GM23338 (cell line): Measurements from ENCODE around the gene MAP7D3. TPM values are rescaled to one million over a fixed set of nuclear protein-coding genes. Genes with fewer than 3 reads are reported as not detected.

Experiments used
- ATAC-seq: fragments of 200-7000 bp; cut with Tn5 transposase; 3 replicates; pipeline ENCODE4 v1.9.1; 2020
- DNase-seq: peaks from one replicate; pipeline ENCODE4 v3.0.0-alpha.2; 2015; ENCODE audit warnings: low spot score
- H2AFZ ChIP-seq: fragments of 200-600 bp; sonication (generic); 2 replicates; pipeline ENCODE4 v1.8.0; 2016; ENCODE audit warnings: antibody characterized with exemption, mild to moderate bottlenecking, moderate library complexity
- H3F3A ChIP-seq: fragments of 200-600 bp; sonication (generic); replicated peaks from 2 replicates; pipeline ENCODE4 v1.8.0; 2017; ENCODE audit warnings: antibody characterized with exemption, mixed run types, low read depth
- H3K27ac ChIP-seq: fragments of 200-600 bp; sonication (generic); 2 replicates; pipeline ENCODE4 v1.6.1; 2016; ENCODE audit warnings: low read depth
- H3K27me3 ChIP-seq: fragments of 200-600 bp; sonication (generic); 2 replicates; pipeline ENCODE4 v1.8.0; 2016; ENCODE audit warnings: mild to moderate bottlenecking, mixed run types, moderate library complexity; ENCODE audit not compliant: insufficient read depth
- H3K36me3 ChIP-seq: fragments of 200-600 bp; sonication (generic); 2 replicates; pipeline ENCODE4 v1.8.0; 2016; ENCODE audit warnings: mild to moderate bottlenecking; ENCODE audit not compliant: insufficient read depth
- H3K4me1 ChIP-seq: fragments of 200-600 bp; sonication (generic); 2 replicates; pipeline ENCODE4 v1.8.0; 2016; ENCODE audit warnings: mild to moderate bottlenecking, moderate library complexity; ENCODE audit not compliant: insufficient read depth
- H3K4me2 ChIP-seq: fragments of 200-600 bp; sonication (generic); 2 replicates; pipeline ENCODE4 v1.7.1; 2017; ENCODE audit warnings: mixed run types
- H3K4me3 ChIP-seq: fragments of 200-600 bp; sonication (generic); 2 replicates; pipeline ENCODE4 v1.6.1; 2016; ENCODE audit warnings: mixed run types
- H3K79me2 ChIP-seq: fragments of 200-600 bp; sonication (generic); replicated peaks from 2 replicates; pipeline ENCODE4 v1.8.0; 2017; ENCODE audit warnings: mild to moderate bottlenecking; ENCODE audit not compliant: insufficient read depth
- H3K9me2 ChIP-seq: fragments of 200-600 bp; sonication (generic); 2 replicates; pipeline ENCODE4 v1.8.0; 2017; ENCODE audit not compliant: insufficient read depth
- H4K20me1 ChIP-seq: fragments of 200-600 bp; sonication (generic); replicated peaks from 2 replicates; pipeline ENCODE4 v1.8.0; 2017; ENCODE audit warnings: mild to moderate bottlenecking; ENCODE audit not compliant: insufficient read depth
- H3K27ac Mint-ChIP-seq: 2 replicates; pipeline ENCODE4 v1.8.0; 2020; ENCODE audit warnings: inconsistent platforms, mild to moderate bottlenecking, moderate library complexity, mixed read lengths
- H3K27me3 Mint-ChIP-seq: 3 replicates; pipeline ENCODE4 v1.8.0; 2022; ENCODE audit warnings: low read depth, mild to moderate bottlenecking, moderate library complexity, mixed read lengths, inconsistent platforms; ENCODE audit not compliant: insufficient read depth, poor library complexity
- H3K36me3 Mint-ChIP-seq: 3 replicates; pipeline ENCODE4 v1.8.0; 2021; ENCODE audit warnings: low read depth, mild to moderate bottlenecking, inconsistent platforms, moderate library complexity, mixed read lengths
- H3K4me1 Mint-ChIP-seq: 3 replicates; pipeline ENCODE4 v1.8.0; 2020; ENCODE audit warnings: mild to moderate bottlenecking, inconsistent platforms, mixed read lengths
- H3K4me3 Mint-ChIP-seq: 3 replicates; pipeline ENCODE4 v1.8.0; 2021; ENCODE audit warnings: moderate library complexity, mild to moderate bottlenecking, inconsistent platforms, mixed read lengths
- H3K9me3 Mint-ChIP-seq: 3 replicates; pipeline ENCODE4 v1.8.0; 2020; ENCODE audit warnings: moderate library complexity, mild to moderate bottlenecking, inconsistent platforms, mixed read lengths
- CREB1 ChIP-seq: fragments of 250-450 bp; sonication (Bioruptor Pico); IDR thresholded peaks from 2 replicates; pipeline ENCODE4 v1.5.0; 2020; ENCODE audit warnings: low read depth, mild to moderate bottlenecking, moderate library complexity
- EZH2 ChIP-seq: fragments of 200-600 bp; sonication (generic); IDR thresholded peaks from one replicate; pipeline ENCODE4 v1.8.0; 2017; ENCODE audit warnings: antibody characterized with exemption, mild to moderate bottlenecking, low read depth; ENCODE audit not compliant: unreplicated experiment
- EZH2phosphoT487 ChIP-seq: fragments of 200-600 bp; sonication (generic); IDR thresholded peaks from one replicate; pipeline ENCODE4 v1.8.1; 2018; ENCODE audit warnings: antibody characterized with exemption; ENCODE audit not compliant: unreplicated experiment
- JUNB ChIP-seq: IDR thresholded peaks from one replicate; pipeline ENCODE4 v1.6.1; 2016; ENCODE audit warnings: antibody characterized with exemption; ENCODE audit not compliant: unreplicated experiment
- NANOG ChIP-seq: IDR thresholded peaks from 2 replicates; pipeline ENCODE4 v1.6.1; 2016; ENCODE audit warnings: antibody characterized with exemption, borderline replicate concordance
- POLR2AphosphoS5 ChIP-seq: IDR thresholded peaks from 2 replicates; pipeline ENCODE4 v1.6.1; 2016; ENCODE audit warnings: antibody characterized with exemption, low read depth
- STAT1 ChIP-seq: IDR thresholded peaks from one replicate; pipeline ENCODE4 v1.6.1; 2016; ENCODE audit warnings: antibody characterized with exemption; ENCODE audit not compliant: unreplicated experiment
- ZNF114 ChIP-seq: fragments of 250-450 bp; sonication (Bioruptor Pico); IDR thresholded peaks from 2 replicates; pipeline ENCODE4 v1.5.0; 2020; ENCODE audit warnings: mild to moderate bottlenecking, moderate library complexity
- ZNF331 ChIP-seq: fragments of 250-450 bp; sonication (Bioruptor Pico); IDR thresholded peaks from 2 replicates; pipeline ENCODE4 v1.5.0; 2020; ENCODE audit warnings: low read depth, mild to moderate bottlenecking, moderate library complexity
- polyA plus RNA-seq: library from polyadenylated mRNA; unstranded; fragments of >200 nt; fragmentation: Nextera tagmentation; extraction: Ambion mirVana; gene quantifications from 2 replicates; pipeline ENCODE4 v1.2.1, GENCODE V29; 2016
- total RNA-seq: library from RNA; depleted of rRNA; stranded (reverse); fragments of >200 nt; shearing (Covaris generic); gene quantifications from 2 replicates; pipeline ENCODE4 v1.2.3, GENCODE V29; 2014
- TF ChIP-seq, protein P1 (sequence below): fragments of 250-450 bp; sonication (Bioruptor Pico); IDR thresholded peaks from 2 replicates; pipeline ENCODE4 v1.5.0; 2020; ENCODE audit warnings: mild to moderate bottlenecking, moderate library complexity
- TF ChIP-seq, protein P2 (sequence below): IDR thresholded peaks from one replicate; pipeline ENCODE4 v1.6.1; 2018; ENCODE audit warnings: antibody characterized with exemption; ENCODE audit not compliant: unreplicated experiment
- TF ChIP-seq, protein P3 (sequence below): IDR thresholded peaks from 2 replicates; pipeline ENCODE4 v1.6.1; 2016; ENCODE audit warnings: antibody characterized with exemption
- TF ChIP-seq, protein P4 (sequence below), 2 experiments: fragments of 200-600 bp in 1 of 2; sonication (generic) in 1 of 2; conservative IDR thresholded peaks; 2 replicates each; pipeline versions ENCODE4 v1.5.1 to v1.6.1; 2016 to 2017; ENCODE audit warnings: antibody characterized with exemption in 2 of 2, low read depth in 2 of 2, mild to moderate bottlenecking in 2 of 2, moderate library complexity in 1 of 2

MAP7D3 gene
- total and polyA plus RNA-seq, 2 experiments from 2014 or later = 14.5 to 33.4 TPM

DNA sequence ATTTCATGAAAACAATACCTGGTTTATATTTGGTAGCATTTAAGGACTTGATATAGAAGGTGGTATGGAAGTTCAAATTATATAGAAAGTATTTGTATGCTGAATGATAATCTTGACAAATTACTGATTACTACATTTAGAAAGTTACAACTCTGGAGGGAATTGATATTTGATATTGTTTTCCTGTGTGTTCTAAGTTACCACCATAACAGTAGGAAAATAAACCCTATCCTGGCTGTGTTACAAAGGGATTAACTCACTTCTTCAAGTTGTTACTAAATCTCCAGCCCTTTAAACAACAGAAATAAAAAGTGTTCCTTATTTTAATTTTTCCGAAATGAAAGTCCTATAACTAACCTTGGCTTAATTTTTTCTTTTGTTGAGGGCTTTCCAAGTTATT, 67.3 kb downstream of the MAP7D3 start:
- H3F3A ChIP-seq = no peaks in the 10 kb centered on the region
- no peaks in the 10 kb centered on the region for H3K36me3 Mint-ChIP-seq
- peaks cover 2% of the 10 kb centered on the region for H3K27me3 Mint-ChIP-seq
- ATAC-seq (no peak), DNase-seq (no peak)
- no peaks in the 10 kb centered on the region for H3K36me3 ChIP-seq
- H3K27me3 ChIP-seq = no peaks in the 10 kb centered on the region
- H3K9me3 Mint-ChIP-seq = no peaks in the 10 kb centered on the region
- H3K27ac Mint-ChIP-seq = no peak overlapping the region
- H3K4me3 ChIP-seq = no peak overlapping the region
- TF ChIP-seq JUNB (no peak), STAT1 (no peak), POLR2AphosphoS5 (no peak), ZNF331 (CRISPR knock-in tag) (no peak), NANOG (no peak), EZH2 (no peak), ZNF114 (CRISPR knock-in tag) (no peak), EZH2phosphoT487 (no peak), CREB1 (CRISPR knock-in tag) (no peak)
- TF ChIP-seq, protein P1, sequence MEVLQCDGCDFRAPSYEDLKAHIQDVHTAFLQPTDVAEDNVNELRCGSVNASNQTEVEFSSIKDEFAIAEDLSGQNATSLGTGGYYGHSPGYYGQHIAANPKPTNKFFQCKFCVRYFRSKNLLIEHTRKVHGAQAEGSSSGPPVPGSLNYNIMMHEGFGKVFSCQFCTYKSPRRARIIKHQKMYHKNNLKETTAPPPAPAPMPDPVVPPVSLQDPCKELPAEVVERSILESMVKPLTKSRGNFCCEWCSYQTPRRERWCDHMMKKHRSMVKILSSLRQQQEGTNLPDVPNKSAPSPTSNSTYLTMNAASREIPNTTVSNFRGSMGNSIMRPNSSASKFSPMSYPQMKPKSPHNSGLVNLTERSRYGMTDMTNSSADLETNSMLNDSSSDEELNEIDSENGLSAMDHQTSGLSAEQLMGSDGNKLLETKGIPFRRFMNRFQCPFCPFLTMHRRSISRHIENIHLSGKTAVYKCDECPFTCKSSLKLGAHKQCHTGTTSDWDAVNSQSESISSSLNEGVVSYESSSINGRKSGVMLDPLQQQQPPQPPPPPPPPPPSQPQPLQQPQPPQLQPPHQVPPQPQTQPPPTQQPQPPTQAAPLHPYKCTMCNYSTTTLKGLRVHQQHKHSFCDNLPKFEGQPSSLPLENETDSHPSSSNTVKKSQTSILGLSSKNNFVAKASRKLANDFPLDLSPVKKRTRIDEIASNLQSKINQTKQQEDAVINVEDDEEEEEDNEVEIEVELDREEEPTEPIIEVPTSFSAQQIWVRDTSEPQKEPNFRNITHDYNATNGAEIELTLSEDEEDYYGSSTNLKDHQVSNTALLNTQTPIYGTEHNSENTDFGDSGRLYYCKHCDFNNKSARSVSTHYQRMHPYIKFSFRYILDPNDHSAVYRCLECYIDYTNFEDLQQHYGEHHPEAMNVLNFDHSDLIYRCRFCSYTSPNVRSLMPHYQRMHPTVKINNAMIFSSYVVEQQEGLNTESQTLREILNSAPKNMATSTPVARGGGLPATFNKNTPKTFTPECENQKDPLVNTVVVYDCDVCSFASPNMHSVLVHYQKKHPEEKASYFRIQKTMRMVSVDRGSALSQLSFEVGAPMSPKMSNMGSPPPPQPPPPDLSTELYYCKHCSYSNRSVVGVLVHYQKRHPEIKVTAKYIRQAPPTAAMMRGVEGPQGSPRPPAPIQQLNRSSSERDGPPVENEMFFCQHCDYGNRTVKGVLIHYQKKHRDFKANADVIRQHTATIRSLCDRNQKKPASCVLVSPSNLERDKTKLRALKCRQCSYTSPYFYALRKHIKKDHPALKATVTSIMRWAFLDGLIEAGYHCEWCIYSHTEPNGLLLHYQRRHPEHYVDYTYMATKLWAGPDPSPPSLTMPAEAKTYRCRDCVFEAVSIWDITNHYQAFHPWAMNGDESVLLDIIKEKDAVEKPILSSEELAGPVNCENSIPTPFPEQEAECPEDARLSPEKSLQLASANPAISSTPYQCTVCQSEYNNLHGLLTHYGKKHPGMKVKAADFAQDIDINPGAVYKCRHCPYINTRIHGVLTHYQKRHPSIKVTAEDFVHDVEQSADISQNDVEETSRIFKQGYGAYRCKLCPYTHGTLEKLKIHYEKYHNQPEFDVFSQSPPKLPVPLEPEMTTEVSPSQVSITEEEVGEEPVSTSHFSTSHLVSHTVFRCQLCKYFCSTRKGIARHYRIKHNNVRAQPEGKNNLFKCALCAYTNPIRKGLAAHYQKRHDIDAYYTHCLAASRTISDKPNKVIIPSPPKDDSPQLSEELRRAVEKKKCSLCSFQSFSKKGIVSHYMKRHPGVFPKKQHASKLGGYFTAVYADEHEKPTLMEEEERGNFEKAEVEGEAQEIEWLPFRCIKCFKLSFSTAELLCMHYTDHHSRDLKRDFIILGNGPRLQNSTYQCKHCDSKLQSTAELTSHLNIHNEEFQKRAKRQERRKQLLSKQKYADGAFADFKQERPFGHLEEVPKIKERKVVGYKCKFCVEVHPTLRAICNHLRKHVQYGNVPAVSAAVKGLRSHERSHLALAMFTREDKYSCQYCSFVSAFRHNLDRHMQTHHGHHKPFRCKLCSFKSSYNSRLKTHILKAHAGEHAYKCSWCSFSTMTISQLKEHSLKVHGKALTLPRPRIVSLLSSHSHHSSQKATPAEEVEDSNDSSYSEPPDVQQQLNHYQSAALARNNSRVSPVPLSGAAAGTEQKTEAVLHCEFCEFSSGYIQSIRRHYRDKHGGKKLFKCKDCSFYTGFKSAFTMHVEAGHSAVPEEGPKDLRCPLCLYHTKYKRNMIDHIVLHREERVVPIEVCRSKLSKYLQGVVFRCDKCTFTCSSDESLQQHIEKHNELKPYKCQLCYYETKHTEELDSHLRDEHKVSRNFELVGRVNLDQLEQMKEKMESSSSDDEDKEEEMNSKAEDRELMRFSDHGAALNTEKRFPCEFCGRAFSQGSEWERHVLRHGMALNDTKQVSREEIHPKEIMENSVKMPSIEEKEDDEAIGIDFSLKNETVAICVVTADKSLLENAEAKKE (CRISPR knock-in tag) = no peak
- TF ChIP-seq, protein P2, sequence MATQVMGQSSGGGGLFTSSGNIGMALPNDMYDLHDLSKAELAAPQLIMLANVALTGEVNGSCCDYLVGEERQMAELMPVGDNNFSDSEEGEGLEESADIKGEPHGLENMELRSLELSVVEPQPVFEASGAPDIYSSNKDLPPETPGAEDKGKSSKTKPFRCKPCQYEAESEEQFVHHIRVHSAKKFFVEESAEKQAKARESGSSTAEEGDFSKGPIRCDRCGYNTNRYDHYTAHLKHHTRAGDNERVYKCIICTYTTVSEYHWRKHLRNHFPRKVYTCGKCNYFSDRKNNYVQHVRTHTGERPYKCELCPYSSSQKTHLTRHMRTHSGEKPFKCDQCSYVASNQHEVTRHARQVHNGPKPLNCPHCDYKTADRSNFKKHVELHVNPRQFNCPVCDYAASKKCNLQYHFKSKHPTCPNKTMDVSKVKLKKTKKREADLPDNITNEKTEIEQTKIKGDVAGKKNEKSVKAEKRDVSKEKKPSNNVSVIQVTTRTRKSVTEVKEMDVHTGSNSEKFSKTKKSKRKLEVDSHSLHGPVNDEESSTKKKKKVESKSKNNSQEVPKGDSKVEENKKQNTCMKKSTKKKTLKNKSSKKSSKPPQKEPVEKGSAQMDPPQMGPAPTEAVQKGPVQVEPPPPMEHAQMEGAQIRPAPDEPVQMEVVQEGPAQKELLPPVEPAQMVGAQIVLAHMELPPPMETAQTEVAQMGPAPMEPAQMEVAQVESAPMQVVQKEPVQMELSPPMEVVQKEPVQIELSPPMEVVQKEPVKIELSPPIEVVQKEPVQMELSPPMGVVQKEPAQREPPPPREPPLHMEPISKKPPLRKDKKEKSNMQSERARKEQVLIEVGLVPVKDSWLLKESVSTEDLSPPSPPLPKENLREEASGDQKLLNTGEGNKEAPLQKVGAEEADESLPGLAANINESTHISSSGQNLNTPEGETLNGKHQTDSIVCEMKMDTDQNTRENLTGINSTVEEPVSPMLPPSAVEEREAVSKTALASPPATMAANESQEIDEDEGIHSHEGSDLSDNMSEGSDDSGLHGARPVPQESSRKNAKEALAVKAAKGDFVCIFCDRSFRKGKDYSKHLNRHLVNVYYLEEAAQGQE = no peak
- TF ChIP-seq, protein P3, sequence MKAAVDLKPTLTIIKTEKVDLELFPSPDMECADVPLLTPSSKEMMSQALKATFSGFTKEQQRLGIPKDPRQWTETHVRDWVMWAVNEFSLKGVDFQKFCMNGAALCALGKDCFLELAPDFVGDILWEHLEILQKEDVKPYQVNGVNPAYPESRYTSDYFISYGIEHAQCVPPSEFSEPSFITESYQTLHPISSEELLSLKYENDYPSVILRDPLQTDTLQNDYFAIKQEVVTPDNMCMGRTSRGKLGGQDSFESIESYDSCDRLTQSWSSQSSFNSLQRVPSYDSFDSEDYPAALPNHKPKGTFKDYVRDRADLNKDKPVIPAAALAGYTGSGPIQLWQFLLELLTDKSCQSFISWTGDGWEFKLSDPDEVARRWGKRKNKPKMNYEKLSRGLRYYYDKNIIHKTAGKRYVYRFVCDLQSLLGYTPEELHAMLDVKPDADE = no peak
- TF ChIP-seq, protein P4, sequence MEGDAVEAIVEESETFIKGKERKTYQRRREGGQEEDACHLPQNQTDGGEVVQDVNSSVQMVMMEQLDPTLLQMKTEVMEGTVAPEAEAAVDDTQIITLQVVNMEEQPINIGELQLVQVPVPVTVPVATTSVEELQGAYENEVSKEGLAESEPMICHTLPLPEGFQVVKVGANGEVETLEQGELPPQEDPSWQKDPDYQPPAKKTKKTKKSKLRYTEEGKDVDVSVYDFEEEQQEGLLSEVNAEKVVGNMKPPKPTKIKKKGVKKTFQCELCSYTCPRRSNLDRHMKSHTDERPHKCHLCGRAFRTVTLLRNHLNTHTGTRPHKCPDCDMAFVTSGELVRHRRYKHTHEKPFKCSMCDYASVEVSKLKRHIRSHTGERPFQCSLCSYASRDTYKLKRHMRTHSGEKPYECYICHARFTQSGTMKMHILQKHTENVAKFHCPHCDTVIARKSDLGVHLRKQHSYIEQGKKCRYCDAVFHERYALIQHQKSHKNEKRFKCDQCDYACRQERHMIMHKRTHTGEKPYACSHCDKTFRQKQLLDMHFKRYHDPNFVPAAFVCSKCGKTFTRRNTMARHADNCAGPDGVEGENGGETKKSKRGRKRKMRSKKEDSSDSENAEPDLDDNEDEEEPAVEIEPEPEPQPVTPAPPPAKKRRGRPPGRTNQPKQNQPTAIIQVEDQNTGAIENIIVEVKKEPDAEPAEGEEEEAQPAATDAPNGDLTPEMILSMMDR (conservative IDR thresholded peaks at IDR 0.05; ENCODE audit: low read depth in 2 of 2) = no peak
- H3K79me2 ChIP-seq = no peaks in the 10 kb centered on the region
- H3K27ac ChIP-seq = no peak overlapping the region
- H4K20me1 ChIP-seq = no peaks in the 10 kb centered on the region
- H3K9me2 ChIP-seq = no peaks in the 10 kb centered on the region
- no peak overlapping the region for H2AFZ ChIP-seq
- no peak overlapping the region for H3K4me3 Mint-ChIP-seq
- no peaks in the 10 kb centered on the region for H3K4me1 Mint-ChIP-seq
- no peak overlapping the region for H3K4me2 ChIP-seq
- H3K4me1 ChIP-seq = no peaks in the 10 kb centered on the region
